ELR (cell line): Measurements from ENCODE around the gene SLC36A3.
"Not testable (repeated sequence)": the region's sequence is repeated elsewhere in the genome, so short reads cannot be mapped to it uniquely, and the experiment has no call there.

ENCODE experiments used
- DNase-seq: peaks from one replicate; pipeline ENCODE4 v3.0.0-alpha.2; 2015; ENCODE audit warnings: low read depth

SLC36A3 gene

GRCh38 chr5:151258816-151259215 is 44.8 kb downstream of the SLC36A3 start:
- DNase-seq, result no peak

DNA sequence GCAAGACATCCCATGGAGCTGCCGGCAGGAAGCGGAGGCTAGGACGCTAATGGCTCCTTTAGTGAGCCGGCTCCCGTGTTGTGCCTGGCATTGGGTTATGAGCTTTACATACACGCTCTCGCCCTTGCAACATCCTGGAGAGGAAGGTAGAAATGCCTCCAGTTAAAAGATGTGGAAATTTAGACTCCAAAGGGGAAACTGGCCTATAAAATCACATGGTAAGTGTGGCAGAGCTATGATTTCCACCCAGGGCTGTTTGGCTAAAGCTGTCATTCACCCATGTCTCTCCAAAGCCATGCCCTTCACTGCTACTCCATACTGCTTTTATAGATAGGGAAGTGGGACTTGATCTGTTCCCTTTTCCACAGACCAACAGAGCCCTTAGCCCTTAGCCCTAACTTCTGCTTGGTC is 45.4 kb downstream of the SLC36A3 start:
- DNase-seq, result no peak

GRCh38 chr5:151257731-151258181 is 45.8 kb downstream of the SLC36A3 start:
- peak; percentile 71 for DNase-seq

DNA sequence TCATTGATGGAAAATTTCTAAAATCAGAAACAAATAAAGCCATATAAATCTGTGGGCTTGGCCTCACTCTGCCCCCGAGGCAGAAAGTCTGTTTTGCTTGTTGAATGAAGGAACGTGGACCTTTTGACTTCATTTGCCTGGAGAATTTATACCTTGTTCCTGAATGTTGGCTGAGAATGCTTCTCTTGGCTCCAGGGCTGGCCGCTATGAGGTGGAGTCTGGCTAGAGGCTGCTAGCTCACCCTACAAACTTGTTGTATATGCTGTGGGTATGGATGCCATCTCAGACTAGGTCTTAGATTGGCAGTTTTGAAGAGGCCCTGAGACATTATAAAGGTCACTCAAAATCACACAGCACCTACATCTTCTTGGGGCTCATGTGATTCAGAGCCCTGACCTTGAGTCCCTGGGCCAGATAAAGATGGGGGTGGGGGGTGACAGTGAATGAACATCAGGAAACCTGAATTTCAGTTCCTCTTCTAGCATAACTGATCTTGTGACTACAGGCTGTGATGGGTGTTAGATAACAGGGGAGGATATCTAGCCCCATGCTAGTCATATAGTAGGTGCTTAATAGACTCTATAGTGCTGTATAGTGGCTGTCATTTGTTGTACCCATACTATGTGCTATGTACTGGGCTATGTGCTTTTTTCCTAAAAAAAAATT is 47.8 kb downstream of the SLC36A3 start:
- no peak for DNase-seq

GRCh38 chr5:151254990-151255389 is 48.6 kb downstream of the SLC36A3 start:
- not testable (repeated sequence) for DNase-seq

- DNase-seq, result no peak
These were observed 49.0 kb downstream of the SLC36A3 start for GRCh38 chr5:151254556-151254955.

GRCh38 chr5:151253605-151253950 is 50.0 kb downstream of the SLC36A3 start:
- DNase-seq, result no peak

- DNase-seq, result peak; percentile 100
These were observed 50.6 kb downstream of the SLC36A3 start, which contains the start of gene GM2A for GRCh38 chr5:151252762-151253604. Gene GM2A, plus strand, starts transcription at chr5:151253185. Its CDS starts 32 bp downstream, at chr5:151253217.

DNA sequence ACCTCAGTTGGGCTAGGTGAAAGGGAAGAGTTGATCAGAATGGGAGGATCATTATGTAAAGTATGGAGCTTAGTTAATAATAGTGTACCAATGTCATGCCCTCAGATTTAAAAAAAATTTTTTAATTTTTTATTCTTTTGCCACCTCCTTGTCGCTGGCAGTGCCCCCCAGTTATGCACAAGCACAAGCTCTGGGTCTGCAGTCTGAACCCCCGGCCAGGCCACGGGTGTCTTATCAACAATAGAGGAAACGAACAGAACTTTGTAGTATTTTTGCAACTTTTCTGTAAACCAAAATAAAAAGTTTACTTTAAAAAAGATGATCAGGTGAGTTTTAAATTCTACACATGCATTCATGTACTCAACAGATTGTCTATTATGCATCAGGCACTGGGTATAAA is 51.9 kb downstream of the SLC36A3 start:
- no peak for DNase-seq

GRCh38 chr5:151251001-151251551 is 52.5 kb downstream of the SLC36A3 start:
- DNase-seq, result no peak

GRCh38 chr5:151250346-151251000 is 53.1 kb downstream of the SLC36A3 start:
- no peak for DNase-seq

GRCh38 chr5:151249281-151249680 is 54.3 kb downstream of the SLC36A3 start:
- no peak for DNase-seq

DNA sequence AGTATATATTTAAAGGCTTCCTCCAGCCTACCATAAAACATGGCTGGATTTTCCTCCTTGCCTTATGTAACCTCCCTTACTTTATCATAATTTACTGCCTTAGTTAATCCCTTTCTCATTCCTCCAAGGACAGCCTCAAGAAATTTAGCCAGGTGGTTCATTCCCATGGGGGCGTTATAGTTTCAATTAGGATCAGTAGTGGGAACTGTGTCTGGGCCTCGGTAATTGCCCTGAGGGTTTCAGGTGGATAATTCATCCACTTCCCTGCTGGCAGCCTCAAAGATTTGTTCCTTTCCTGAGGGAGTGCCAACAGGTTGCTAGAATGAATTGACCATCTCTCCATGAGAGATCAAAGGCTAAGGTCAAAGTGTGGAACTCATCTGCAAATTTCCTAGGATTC is 54.9 kb downstream of the SLC36A3 start:
- no peak for DNase-seq

DNA sequence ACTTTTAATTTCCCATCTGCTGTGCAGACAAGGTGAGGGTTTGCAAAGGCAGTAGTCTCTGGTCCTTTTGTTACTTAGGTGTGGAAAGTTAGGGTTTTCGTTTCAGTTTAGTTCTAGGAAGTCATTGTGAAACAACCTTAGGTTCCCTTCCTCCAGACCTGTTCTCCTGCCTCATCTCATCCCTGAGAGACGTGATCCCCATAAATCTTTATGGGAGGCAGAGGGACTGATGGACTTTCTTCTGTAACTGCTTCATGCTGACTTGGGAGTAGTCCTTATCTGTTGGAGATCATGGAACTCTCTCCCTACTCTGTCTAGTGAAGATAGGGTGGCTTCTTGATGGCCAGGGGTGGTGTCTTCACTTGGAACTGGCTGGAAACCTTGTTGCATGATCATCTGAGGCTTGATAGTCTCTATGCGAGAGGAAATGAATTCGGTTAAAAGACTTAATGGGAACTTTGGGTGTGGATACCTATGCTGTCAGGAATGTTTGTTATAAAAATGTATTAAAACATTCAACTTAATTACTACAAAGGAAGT is 57.8 kb downstream of the SLC36A3 start:
- no peak for DNase-seq

DNA sequence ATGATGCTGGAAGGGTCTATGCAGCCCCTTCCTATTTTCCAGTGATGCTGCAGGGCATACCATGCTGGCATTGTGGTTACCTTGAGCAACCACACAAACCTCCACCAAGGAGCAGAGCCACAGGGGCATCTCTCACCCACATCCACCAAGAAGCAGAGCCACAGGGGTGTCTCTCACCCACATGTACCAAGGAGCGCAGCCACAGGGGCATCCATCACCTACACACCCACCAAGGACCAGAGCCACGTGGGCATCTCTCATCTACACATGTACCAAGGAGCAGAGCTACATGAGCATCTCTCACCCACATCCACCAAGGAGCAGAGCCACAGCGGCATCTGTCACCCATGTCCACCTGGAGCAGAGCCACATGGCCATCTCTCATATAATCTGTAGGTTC is 59.4 kb downstream of the SLC36A3 start:
- no peak for DNase-seq

DNA sequence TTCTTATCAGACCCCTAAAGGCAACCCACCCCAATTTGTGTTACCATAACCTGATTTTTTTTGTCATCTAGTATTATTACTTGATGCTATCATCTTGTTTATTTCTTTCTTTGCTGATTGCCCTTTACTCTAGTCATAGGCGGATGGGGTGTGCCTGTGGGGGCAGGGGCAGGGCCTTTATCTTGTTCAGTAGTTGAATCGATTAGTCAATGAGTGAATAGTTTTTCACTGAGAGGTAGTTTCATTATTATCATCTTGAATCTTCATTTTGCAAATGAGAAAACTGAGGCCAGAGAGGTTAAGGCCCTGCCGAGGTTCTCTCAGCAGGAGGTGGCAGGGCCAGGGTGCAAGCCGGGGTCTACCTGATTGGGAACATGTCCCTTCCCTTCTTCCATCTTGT is 60.0 kb downstream of the SLC36A3 start:
- DNase-seq, result no peak

GRCh38 chr5:151243127-151243526 is 60.4 kb downstream of the SLC36A3 start:
- no peak for DNase-seq

- no peak for DNase-seq
These were observed 62.5 kb downstream of the SLC36A3 start for GRCh38 chr5:151240924-151241635.

GRCh38 chr5:151240268-151240835 is 63.2 kb downstream of the SLC36A3 start:
- not testable (repeated sequence) for DNase-seq

- DNase-seq, result peak; percentile 73
These were observed 64.2 kb downstream of the SLC36A3 start for GRCh38 chr5:151239237-151239861.

DNA sequence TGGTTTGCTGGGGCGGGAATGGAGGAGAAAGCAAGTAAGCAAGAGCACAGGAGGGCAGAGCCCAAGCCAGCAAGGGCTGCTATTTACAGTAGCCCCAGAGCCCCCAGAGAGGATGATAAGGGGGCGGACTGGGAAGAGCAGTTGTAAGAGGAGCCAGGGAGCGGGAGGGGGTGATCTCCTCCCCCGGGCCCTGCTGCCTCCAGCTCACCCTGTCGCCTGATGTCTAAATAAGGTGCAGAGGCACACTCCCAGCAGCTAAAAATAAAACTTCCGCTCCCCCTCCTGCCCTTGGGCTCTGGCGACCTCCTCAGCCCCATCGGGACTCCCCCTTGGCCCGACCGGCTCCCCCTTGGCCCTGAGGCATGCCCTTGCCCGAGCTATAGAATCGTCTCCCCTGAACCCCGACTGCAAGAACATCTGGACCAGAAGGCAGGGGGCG is 65.2 kb downstream of the SLC36A3 start:
- DNase-seq, result no peak
